HepG2 (cell line): Measurements from ENCODE around the gene NDUFAF5. TPM values are rescaled to one million over a fixed set of nuclear protein-coding genes. Genes with fewer than 3 reads are reported as not detected.

ENCODE experiments used
- ATF4 ChIP-seq, 2 experiments: fragments of 450-650 bp in 1 of 2; sonication (generic) in 1 of 2; formaldehyde crosslinking; IDR thresholded peaks; 2 replicates each; pipeline versions ENCODE4 v1.5.0 to v1.8.0; 2020 to 2022; ENCODE audit warnings: mild to moderate bottlenecking in 1 of 2, missing genetic modification reagents in 1 of 2
- HIC2 ChIP-seq: sonication (generic); formaldehyde crosslinking; IDR thresholded peaks from 2 replicates; pipeline ENCODE4 v1.9.0; 2022; ENCODE audit warnings: low read depth, missing genetic modification reagents
- IRX3 ChIP-seq: sonication (generic); formaldehyde crosslinking; IDR thresholded peaks from 2 replicates; pipeline ENCODE4 v1.8.1; 2023; ENCODE audit warnings: mild to moderate bottlenecking, low read depth, missing genetic modification reagents, borderline replicate concordance
- PATZ1 ChIP-seq: sonication (generic); formaldehyde crosslinking; IDR thresholded peaks from 2 replicates; pipeline ENCODE4 v1.4.0; 2020; ENCODE audit warnings: missing genetic modification reagents
- PCBP2 ChIP-seq: fragments of 200-400 bp; formaldehyde crosslinking; optimal IDR thresholded peaks from 2 replicates; pipeline ENCODE3; 2018; ENCODE audit warnings: low read length, low read depth; ENCODE audit not compliant: poor library complexity, severe bottlenecking
- POLR2AphosphoS5 ChIP-seq: IDR thresholded peaks from 2 replicates; pipeline ENCODE4 v1.6.1; 2012; ENCODE audit warnings: low read depth, low read length
- PRDM15 ChIP-seq: sonication (generic); formaldehyde crosslinking; IDR thresholded peaks from 2 replicates; pipeline ENCODE4 v1.4.0; 2020; ENCODE audit warnings: missing genetic modification reagents
- SKIL ChIP-seq: sonication (generic); formaldehyde crosslinking; IDR thresholded peaks from 2 replicates; pipeline ENCODE4 v1.8.0; 2022; ENCODE audit warnings: missing genetic modification reagents, mild to moderate bottlenecking, moderate library complexity, borderline replicate concordance
- ZGPAT ChIP-seq: IDR thresholded peaks from 2 replicates; pipeline ENCODE4 v1.6.1; 2016; ENCODE audit warnings: mild to moderate bottlenecking
- ZNF264 ChIP-seq: sonication (generic); formaldehyde crosslinking; IDR thresholded peaks from 2 replicates; pipeline ENCODE4 v1.4.0; 2020; ENCODE audit warnings: missing genetic modification reagents
- ZNF30 ChIP-seq: sonication (generic); formaldehyde crosslinking; IDR thresholded peaks from 2 replicates; pipeline ENCODE4 v1.5.0; 2020; ENCODE audit warnings: mild to moderate bottlenecking, missing genetic modification reagents
- ZNF446 ChIP-seq: sonication (generic); formaldehyde crosslinking; IDR thresholded peaks from 2 replicates; pipeline ENCODE4 v1.5.0; 2020; ENCODE audit warnings: mild to moderate bottlenecking, missing genetic modification reagents
- ZNF652 ChIP-seq: IDR thresholded peaks from 2 replicates; pipeline ENCODE4 v1.6.1; 2016; ENCODE audit warnings: low read depth, borderline replicate concordance
- ZNF678 ChIP-seq: sonication (generic); formaldehyde crosslinking; IDR thresholded peaks from 2 replicates; pipeline ENCODE4 v1.4.0; 2020; ENCODE audit warnings: mild to moderate bottlenecking, missing genetic modification reagents
- ZSCAN31 ChIP-seq: sonication (generic); formaldehyde crosslinking; IDR thresholded peaks from 2 replicates; pipeline ENCODE4 v1.5.0; 2020; ENCODE audit warnings: low read depth, mild to moderate bottlenecking, missing genetic modification reagents
- polyA plus RNA-seq, 8 experiments: library from polyadenylated mRNA; depleted of rRNA in 3 of 8; stranded (reverse) in 7 of 8; unstranded in 1 of 8; fragments of >200 nt; fragmentation: Illumina TruSeq in 4 of 8; extraction: Trizol in 4 of 8; gene quantifications; 2 replicates each; pipeline versions ENCODE4 v1.2.1 to v1.2.3, GENCODE V29; 2011 to 2016; ENCODE audit warnings: low read depth in 4 of 8, missing spikeins in 1 of 8, mixed read lengths in 1 of 8; ENCODE audit not compliant: insufficient read depth in 1 of 8
- total RNA-seq, 5 experiments: library from RNA; depleted of rRNA; stranded (reverse); fragments of >200 nt; fragmentation: Illumina TruSeq; extraction: Trizol; gene quantifications; 2 replicates each; pipeline ENCODE4 v1.2.3, GENCODE V29; 2016; ENCODE audit warnings: low read depth in 1 of 5

Gene NDUFAF5
- total and polyA plus RNA-seq, 2 of the 13 experiments (the other 11 are each of a cell fraction or from before 2014, with no cell fraction given), result 23.1 to 66.7 TPM

GRCh38 chr20:13784271-13784892 lies 446 bp upstream of the NDUFAF5 start (continued):
- TF ChIP-seq IRX3 (CRISPR knock-in tag) (peak; percentile 87; the same call in 1 of the 2 replicates), ZNF30 (CRISPR knock-in tag) (no peak), ATF4 (CRISPR knock-in tag; IDR thresholded peaks at IDR 0.05) (0 out of 4 replicates have a peak, but pooled peaks have one; percentile 18 to 22), POLR2AphosphoS5 (peak; percentile 99), ZNF446 (CRISPR knock-in tag) (0 out of 2 replicates have a peak, but pooled peaks have one; percentile 95), ZNF264 (CRISPR knock-in tag) (0 out of 2 replicates have a peak, but pooled peaks have one; percentile 34), ZSCAN31 (no peak; the same call in 1 of the 2 replicates), PRDM15 (CRISPR knock-in tag) (peak; percentile 86; the same call in 1 of the 2 replicates), HIC2 (CRISPR knock-in tag) (no peak), ZNF652 (CRISPR knock-in tag) (no peak), ZNF678 (0 out of 2 replicates have a peak, but pooled peaks have one; percentile 81), ZGPAT (CRISPR knock-in tag) (no peak), SKIL (CRISPR knock-in tag) (peak; percentile 10; the same call in 1 of the 2 replicates), PCBP2 (peak; percentile 36), PATZ1 (no peak)
